ENCODE measurements around the gene RSPH1. TPM values are rescaled to one million over a fixed set of nuclear protein-coding genes. Genes with fewer than 3 reads are reported as not detected.

The RSPH1 gene
- total RNA-seq, 1 experiment from 2014 or later: 0.26 TPM

DNA sequence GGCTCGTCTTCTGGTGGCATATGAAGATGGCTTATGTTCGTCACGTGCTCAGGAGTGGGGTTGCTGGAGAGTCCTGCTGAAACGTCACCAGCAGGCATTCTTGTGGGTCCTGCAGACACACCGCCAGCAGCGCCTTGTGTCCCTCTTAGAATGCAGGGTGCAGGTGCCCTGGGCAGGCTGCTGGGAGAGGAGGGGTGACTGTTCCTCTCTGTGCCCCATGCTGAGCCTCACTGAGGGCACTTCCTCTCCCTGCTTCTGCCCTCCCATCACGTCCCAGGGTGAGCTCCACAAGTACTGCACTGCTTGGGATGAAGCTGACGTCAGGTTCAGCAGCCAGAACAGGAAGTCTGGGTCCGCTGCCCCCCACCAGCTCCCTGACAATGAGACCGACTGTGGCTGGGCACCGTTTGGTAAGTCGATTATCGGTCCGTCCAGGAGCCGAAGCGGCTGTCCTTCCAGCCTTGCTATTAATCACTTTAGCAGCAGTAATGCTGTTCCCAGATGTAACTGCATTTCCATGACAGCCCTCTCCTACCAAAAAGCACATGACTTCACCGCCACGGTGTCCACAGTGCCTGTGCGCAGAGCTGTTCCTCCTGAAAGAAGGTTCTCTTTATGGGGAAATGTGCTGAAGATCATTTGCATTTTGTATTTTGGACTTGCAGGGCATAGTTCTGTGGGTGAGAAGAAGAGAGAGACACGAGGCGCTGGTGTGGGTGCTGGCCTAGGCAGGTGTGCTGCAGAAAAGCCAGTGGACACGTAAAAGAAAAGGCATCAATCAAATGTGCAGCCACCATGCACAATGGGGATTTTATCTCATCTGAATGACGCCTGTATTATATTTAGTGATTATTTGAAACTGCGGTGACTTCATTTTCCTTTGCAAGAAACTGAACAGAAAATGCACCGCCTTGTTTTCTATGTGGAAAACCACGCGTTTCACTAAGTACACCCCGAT, 38.7 kb upstream of the RSPH1 start:
- peak; percentile 97 for DNase-seq
- Histone ChIP-seq H3K79me2 (ENCODE audit: low read length) (peaks cover 46% of the 10 kb centered on the region), H3K27ac (ENCODE audit: low read length) (peak overlapping the region; percentile 96), H3K4me3 (ENCODE audit: low read length) (peak overlapping the region; percentile 70), H3K4me1 (ENCODE audit: low read length) (peaks cover 85% of the 10 kb centered on the region), H2AFZ (ENCODE audit: low read length) (no peak overlapping the region), H4K20me1 (ENCODE audit: insufficient read depth, low read depth, low read length) (no peaks in the 10 kb centered on the region; the same call in 1 of the 2 replicates), H3K36me3 (ENCODE audit: insufficient read depth, low read length) (peaks cover 5% of the 10 kb centered on the region), H3K9ac (ENCODE audit: low read length) (peak overlapping the region; percentile 79), H3K27me3 (ENCODE audit: low read length) (no peaks in the 10 kb centered on the region), H3K9me2 (replicated peaks; ENCODE audit: insufficient read depth, low read length) (no peaks in the 10 kb centered on the region), H3K4me2 (ENCODE audit: low read depth, low read length, poor library complexity, severe bottlenecking) (peak overlapping the region; percentile 74), H3K9me3 (ENCODE audit: low read length) (no peaks in the 10 kb centered on the region)

DNA sequence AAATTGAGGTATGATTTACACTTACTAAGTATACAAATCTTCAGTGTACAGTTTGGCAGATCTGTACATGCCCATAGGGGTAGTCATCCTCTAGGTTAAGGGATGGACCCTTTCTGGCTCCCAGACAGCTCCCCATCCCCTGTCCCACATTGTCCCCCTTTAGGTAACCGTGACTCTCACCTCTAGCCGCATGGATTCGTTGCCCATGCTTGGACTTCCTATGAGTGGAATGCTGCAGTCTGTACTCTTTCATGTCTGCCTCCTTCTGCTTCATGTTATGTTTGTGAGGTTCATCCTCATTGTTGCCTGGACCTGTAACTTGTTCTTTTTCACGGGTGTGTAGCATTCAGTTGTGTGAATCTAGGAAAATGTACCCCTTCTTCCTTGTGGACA, 37.9 kb upstream of the RSPH1 start:
- peaks cover 11% of the 10 kb centered on the region for H3K36me3 ChIP-seq (ENCODE audit: insufficient read depth, low read length)
- H3K4me1 ChIP-seq (ENCODE audit: low read length): peaks cover 93% of the 10 kb centered on the region
- H3K9me2 ChIP-seq (replicated peaks; ENCODE audit: insufficient read depth, low read length): no peaks in the 10 kb centered on the region
- H3K9ac ChIP-seq (ENCODE audit: low read length): peak overlapping the region; percentile 79
- no peaks in the 10 kb centered on the region for H3K9me3 ChIP-seq (ENCODE audit: low read length)
- peak overlapping the region; percentile 74 for H3K4me2 ChIP-seq (ENCODE audit: low read depth, low read length, poor library complexity, severe bottlenecking)
- peak overlapping the region; percentile 96 for H3K27ac ChIP-seq (ENCODE audit: low read length)
- H3K79me2 ChIP-seq (ENCODE audit: low read length): peaks cover 51% of the 10 kb centered on the region
- DNase-seq: no peak
- H4K20me1 ChIP-seq (ENCODE audit: insufficient read depth, low read depth, low read length): no peaks in the 10 kb centered on the region; the same call in 1 of the 2 replicates
- no peaks in the 10 kb centered on the region for H3K27me3 ChIP-seq (ENCODE audit: low read length)
- no peak overlapping the region for H2AFZ ChIP-seq (ENCODE audit: low read length)
- peak overlapping the region; percentile 70 for H3K4me3 ChIP-seq (ENCODE audit: low read length)

DNA sequence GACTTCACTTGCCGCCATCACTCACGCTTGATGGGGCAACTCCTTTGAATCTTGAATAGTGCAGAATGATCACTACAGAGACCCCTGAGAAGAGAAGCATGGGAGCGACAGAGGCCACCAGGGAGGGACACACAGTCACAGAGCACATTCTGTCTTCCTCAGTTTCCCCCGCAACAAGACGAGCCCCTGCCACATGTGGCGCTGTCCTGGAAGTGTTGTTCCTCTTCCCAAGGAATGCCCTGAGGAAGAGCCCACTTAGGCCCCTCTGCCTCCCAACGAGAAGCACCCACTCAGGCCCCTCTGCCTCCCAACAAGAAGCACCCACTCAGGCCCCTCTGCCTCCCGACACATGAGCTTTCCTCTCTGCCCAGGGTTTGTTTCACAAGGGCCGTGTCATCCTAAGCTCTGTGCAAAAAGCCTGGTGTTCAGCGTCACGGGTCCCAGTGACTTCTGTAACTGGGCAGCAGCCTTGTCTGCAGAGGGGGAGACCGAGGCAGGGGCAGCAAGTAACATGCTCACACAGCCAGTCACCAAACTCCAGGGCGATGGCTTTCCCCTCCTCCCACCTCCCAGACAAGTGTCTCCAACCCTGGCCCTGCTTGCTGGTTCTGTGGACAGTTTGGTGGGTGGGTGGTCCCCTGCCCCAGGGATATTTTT, 37.4 kb upstream of the RSPH1 start:
- Histone ChIP-seq H3K79me2 (ENCODE audit: low read length) (peaks cover 51% of the 10 kb centered on the region), H3K4me2 (ENCODE audit: low read depth, low read length, poor library complexity, severe bottlenecking) (peak overlapping the region; percentile 74), H3K9me2 (replicated peaks; ENCODE audit: insufficient read depth, low read length) (no peaks in the 10 kb centered on the region), H3K36me3 (ENCODE audit: insufficient read depth, low read length) (peaks cover 11% of the 10 kb centered on the region), H2AFZ (ENCODE audit: low read length) (no peak overlapping the region), H3K4me3 (ENCODE audit: low read length) (peak overlapping the region; percentile 70), H3K27me3 (ENCODE audit: low read length) (no peaks in the 10 kb centered on the region), H4K20me1 (ENCODE audit: insufficient read depth, low read depth, low read length) (no peaks in the 10 kb centered on the region; the same call in 1 of the 2 replicates), H3K4me1 (ENCODE audit: low read length) (peaks cover 98% of the 10 kb centered on the region), H3K27ac (ENCODE audit: low read length) (peak overlapping the region; percentile 96), H3K9ac (ENCODE audit: low read length) (peak overlapping the region; percentile 79), H3K9me3 (ENCODE audit: low read length) (no peaks in the 10 kb centered on the region)
- DNase-seq: peak; percentile 59

DNA sequence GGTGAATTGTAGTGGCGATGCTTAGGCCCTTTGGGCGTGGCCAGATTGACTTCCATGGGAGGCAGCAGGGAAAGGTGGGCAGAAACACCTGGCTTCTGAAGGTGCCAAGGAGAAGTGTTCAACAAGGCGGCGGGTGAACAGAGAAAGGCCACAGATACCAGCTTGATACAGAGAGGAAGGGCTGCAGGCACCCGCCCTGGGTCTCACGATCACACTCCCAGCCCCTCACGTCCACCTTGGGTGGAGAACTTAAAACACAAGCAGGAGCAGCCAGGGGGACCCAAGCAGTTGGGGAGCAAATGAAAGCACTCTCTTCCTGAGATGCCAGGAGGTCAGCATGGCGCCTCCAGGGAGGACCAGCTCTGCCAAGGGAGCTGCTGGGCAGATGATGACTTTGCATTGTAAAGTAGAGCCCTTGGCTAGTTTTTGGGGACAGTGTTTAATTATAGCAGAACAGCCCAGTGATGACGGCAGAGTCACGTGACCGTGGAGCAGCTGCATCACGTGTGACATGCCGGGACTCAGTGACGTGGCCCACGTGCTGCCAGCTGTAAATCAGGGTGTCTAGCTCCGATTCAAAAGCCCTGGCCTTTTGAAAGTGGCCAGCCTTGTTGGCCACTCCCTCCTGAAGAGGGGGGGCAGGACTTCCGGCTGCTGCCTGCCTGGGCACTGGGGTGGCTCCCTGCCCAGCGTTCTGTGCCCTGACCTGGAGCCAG, 36.6 kb upstream of the RSPH1 start:
- Histone ChIP-seq H3K4me2 (ENCODE audit: low read depth, low read length, poor library complexity, severe bottlenecking) (peak overlapping the region; percentile 74), H3K27me3 (ENCODE audit: low read length) (no peaks in the 10 kb centered on the region), H3K36me3 (ENCODE audit: insufficient read depth, low read length) (peaks cover 16% of the 10 kb centered on the region), H3K9ac (ENCODE audit: low read length) (peak overlapping the region; percentile 79), H3K79me2 (ENCODE audit: low read length) (peaks cover 54% of the 10 kb centered on the region), H2AFZ (ENCODE audit: low read length) (no peak overlapping the region), H3K27ac (ENCODE audit: low read length) (peak overlapping the region; percentile 96), H3K4me3 (ENCODE audit: low read length) (peak overlapping the region; percentile 70), H4K20me1 (ENCODE audit: insufficient read depth, low read depth, low read length) (no peaks in the 10 kb centered on the region; the same call in 1 of the 2 replicates), H3K9me2 (replicated peaks; ENCODE audit: insufficient read depth, low read length) (no peaks in the 10 kb centered on the region), H3K9me3 (ENCODE audit: low read length) (no peaks in the 10 kb centered on the region), H3K4me1 (ENCODE audit: low read length) (peaks cover 98% of the 10 kb centered on the region)
- DNase-seq: peak; percentile 92

DNA sequence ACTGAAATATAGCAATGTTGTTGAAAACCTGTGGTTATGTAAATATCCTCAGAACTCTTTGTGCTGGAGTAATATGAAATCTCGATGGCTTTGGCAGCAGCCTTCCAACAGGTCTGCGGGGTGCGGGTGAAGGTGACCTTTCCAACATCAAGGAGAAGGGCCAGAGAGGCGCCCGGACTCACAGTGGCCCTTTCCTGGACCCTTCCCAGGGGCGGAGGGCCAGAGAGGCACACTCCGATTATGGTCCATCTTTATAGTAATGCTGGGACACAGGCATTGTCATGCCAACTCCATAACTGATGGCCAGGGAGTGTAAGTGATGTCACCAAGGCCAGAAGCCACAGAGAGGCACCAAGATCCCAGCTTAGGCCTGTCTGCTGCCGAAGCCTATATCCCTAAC, 35.7 kb upstream of the RSPH1 start:
- peak overlapping the region; percentile 70 for H3K4me3 ChIP-seq (ENCODE audit: low read length)
- H3K4me1 ChIP-seq (ENCODE audit: low read length): peaks cover 98% of the 10 kb centered on the region
- peaks cover 18% of the 10 kb centered on the region for H3K36me3 ChIP-seq (ENCODE audit: insufficient read depth, low read length)
- peak overlapping the region; percentile 96 for H3K27ac ChIP-seq (ENCODE audit: low read length)
- no peaks in the 10 kb centered on the region for H3K9me2 ChIP-seq (replicated peaks; ENCODE audit: insufficient read depth, low read length)
- no peak overlapping the region for H2AFZ ChIP-seq (ENCODE audit: low read length)
- H3K79me2 ChIP-seq (ENCODE audit: low read length): peaks cover 54% of the 10 kb centered on the region
- peak overlapping the region; percentile 79 for H3K9ac ChIP-seq (ENCODE audit: low read length)
- DNase-seq: no peak
- no peaks in the 10 kb centered on the region for H3K9me3 ChIP-seq (ENCODE audit: low read length)
- peak overlapping the region; percentile 74 for H3K4me2 ChIP-seq (ENCODE audit: low read depth, low read length, poor library complexity, severe bottlenecking)
- H3K27me3 ChIP-seq (ENCODE audit: low read length): no peaks in the 10 kb centered on the region
- no peaks in the 10 kb centered on the region; the same call in 1 of the 2 replicates for H4K20me1 ChIP-seq (ENCODE audit: insufficient read depth, low read depth, low read length)

DNA sequence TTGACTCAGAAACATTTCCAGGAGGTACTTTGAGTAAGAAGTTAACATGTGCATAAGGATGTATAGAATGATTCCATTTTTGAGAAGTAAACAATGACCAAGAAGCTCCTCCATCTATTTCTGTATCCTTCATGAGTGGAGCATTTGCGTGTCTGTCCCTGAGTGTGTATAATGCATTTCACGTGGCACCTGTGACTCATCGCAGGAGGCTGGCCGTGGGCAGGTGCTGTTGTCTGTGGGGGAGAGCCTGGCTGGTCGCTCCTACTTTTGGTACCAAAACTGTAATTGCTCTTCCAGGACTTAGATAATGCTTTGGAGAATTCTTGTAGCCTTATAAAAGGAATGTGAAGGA, 34.1 kb upstream of the RSPH1 start:
- Histone ChIP-seq H3K9me3 (ENCODE audit: low read length) (no peaks in the 10 kb centered on the region), H3K9ac (ENCODE audit: low read length) (peak overlapping the region; percentile 79), H3K36me3 (ENCODE audit: insufficient read depth, low read length) (peaks cover 27% of the 10 kb centered on the region), H3K4me1 (ENCODE audit: low read length) (peaks cover 98% of the 10 kb centered on the region), H3K79me2 (ENCODE audit: low read length) (peaks cover 54% of the 10 kb centered on the region), H3K27me3 (ENCODE audit: low read length) (no peaks in the 10 kb centered on the region), H3K4me2 (ENCODE audit: low read depth, low read length, poor library complexity, severe bottlenecking) (peak overlapping the region; percentile 74), H2AFZ (ENCODE audit: low read length) (no peak overlapping the region), H4K20me1 (ENCODE audit: insufficient read depth, low read depth, low read length) (no peaks in the 10 kb centered on the region; the same call in 1 of the 2 replicates), H3K27ac (ENCODE audit: low read length) (peak overlapping the region; percentile 96), H3K9me2 (replicated peaks; ENCODE audit: insufficient read depth, low read length) (no peaks in the 10 kb centered on the region), H3K4me3 (ENCODE audit: low read length) (peak overlapping the region; percentile 70; the same call in 1 of the 2 replicates)
- DNase-seq: peak; percentile 47

DNA sequence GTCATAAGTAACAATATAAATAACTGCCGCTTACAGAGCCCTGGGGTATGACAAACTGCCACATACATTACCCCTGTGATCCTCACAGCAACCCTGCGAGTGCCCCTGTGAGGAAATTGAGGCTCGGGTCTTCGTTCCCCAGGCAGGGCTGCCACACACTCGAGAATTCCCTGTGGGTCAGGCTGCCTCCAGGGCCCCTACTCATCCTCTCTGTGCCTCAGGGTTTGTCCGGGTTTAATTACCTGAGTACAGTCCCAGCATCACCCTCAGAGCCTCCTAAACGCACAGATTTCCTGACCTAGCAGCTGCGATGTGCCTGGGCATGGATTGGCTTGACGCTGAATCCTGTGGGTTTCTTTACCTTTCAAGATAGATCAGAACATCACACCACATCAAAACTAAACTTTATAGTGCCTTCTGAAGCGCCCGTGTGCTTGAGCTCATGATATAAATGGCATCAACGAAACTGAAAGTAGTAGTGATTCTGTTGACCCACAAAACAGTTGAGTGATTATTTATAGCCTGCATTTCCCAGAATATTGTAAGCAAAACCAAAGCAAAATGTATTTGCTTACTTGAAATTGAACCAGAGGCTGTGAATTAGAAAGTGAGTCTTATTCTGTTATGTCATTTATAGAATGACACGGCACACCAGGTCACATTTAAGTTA, 31.6 kb upstream of the RSPH1 start:
- Histone ChIP-seq H3K27ac (ENCODE audit: low read length) (peak overlapping the region; percentile 96), H3K9ac (ENCODE audit: low read length) (peak overlapping the region; percentile 60), H3K79me2 (ENCODE audit: low read length) (peaks cover 48% of the 10 kb centered on the region), H3K4me2 (ENCODE audit: low read depth, low read length, poor library complexity, severe bottlenecking) (peak overlapping the region; percentile 74), H4K20me1 (ENCODE audit: insufficient read depth, low read depth, low read length) (no peaks in the 10 kb centered on the region; the same call in 1 of the 2 replicates), H3K4me1 (ENCODE audit: low read length) (peaks cover 100% of the 10 kb centered on the region), H3K9me3 (ENCODE audit: low read length) (no peaks in the 10 kb centered on the region), H3K36me3 (ENCODE audit: insufficient read depth, low read length) (peaks cover 28% of the 10 kb centered on the region), H2AFZ (ENCODE audit: low read length) (no peak overlapping the region), H3K4me3 (ENCODE audit: low read length) (peak overlapping the region; percentile 39), H3K27me3 (ENCODE audit: low read length) (no peaks in the 10 kb centered on the region), H3K9me2 (replicated peaks; ENCODE audit: insufficient read depth, low read length) (no peaks in the 10 kb centered on the region)
- DNase-seq: no peak
